Stimulated activated CD4-positive, alpha-beta T cell treated with anti-CD3 and anti-CD28 coated beads, Interleukin-15, amount 100 ng/mL, for 24 hours (primary cell): ENCODE results near the gene ANKRD29.

ENCODE experiments used
- DNase-seq: peaks from one replicate; pipeline ENCODE4 v3.0.0-alpha.2; 2020

Gene ANKRD29, protein sequence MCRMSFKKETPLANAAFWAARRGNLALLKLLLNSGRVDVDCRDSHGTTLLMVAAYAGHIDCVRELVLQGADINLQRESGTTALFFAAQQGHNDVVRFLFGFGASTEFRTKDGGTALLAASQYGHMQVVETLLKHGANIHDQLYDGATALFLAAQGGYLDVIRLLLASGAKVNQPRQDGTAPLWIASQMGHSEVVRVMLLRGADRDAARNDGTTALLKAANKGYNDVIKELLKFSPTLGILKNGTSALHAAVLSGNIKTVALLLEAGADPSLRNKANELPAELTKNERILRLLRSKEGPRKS

DNA sequence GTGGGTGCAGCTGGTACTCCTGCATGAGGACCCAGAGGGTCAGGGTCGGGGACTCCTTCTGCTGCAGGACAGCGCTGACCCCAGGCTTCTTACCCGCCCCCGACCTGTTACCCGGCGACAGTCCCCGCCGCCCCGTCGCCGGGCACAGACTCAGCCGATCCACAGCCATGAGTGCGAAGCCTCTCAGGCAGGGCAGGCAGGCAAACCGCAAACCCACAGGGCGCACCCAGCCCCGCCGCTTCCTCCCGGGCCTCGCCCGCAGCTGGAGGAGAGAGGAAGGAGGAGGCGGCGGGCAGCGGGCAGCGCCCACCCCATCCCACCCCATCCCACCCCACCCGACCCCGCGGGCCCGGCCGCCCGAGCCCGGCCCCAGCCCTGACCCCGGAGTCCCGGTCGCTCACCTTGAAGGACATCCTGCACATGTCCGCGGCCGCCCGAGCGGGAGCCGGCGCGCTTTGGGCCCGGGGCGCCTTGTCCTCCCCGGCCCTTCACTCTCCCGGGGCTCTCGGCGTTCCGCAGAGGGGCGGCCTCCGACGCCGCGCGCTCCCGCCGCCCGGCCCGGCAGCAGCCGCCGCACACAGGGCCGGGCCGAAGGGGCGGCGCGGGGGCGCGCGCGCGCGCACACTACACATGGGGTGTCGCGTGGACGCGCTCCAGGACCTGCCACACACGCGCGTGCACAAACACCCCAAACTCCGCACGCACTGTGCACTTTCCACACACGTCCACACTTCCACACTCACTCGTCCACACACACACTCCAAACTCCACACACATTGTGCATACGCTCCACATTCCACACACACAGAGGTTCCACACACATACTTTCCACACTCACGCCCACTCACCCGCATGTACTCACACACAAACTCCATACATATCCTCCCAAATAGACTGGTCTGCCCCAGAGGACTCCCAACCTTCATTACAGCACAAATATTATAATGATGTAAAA, at the start of gene ANKRD29:
ANKRD29 (minus strand) TSS at position 603 of the 955 bp plus-strand sequence; CDS start at position 422, 181 bp downstream.
- peak; percentile 69 for DNase-seq

DNA sequence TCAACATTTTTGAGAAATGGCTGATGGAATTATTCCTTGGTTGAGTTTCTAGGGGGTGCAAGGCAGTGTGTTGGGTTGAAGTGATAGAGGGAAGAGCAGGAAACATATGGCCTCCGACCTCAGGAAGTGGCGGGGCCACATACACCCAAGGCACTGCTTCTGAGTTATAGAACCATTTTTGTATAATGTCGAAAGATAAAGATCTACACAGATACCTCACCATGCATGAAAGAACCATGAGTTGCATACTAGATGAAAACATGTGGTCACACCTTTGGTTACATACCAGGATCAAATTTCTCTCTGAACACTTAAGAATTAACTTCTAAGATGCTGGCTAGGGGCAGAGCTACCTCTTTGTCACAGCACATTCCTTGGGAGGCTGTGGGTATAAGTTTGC, 49.7 kb upstream of the ANKRD29 start:
- no peak for DNase-seq

DNA sequence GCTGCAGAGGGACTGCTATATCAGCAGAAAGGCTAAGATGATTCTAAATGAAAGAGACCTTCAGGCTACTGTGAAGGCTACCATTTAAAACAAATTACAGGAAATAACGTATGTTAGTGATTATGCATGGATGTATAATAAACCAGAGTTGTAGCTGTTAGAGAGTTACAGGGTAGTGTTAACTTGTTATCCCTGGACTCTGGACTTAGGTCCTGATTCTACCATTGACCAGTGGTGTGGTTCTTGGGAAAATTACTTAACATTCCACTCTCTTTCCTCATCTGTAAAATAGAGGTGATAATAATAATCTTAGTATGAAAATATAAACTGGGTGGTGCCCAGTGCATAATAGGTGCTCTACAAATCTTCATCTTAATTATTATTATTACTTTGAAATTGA, 48.7 kb upstream of the ANKRD29 start:
- no peak for DNase-seq

DNA sequence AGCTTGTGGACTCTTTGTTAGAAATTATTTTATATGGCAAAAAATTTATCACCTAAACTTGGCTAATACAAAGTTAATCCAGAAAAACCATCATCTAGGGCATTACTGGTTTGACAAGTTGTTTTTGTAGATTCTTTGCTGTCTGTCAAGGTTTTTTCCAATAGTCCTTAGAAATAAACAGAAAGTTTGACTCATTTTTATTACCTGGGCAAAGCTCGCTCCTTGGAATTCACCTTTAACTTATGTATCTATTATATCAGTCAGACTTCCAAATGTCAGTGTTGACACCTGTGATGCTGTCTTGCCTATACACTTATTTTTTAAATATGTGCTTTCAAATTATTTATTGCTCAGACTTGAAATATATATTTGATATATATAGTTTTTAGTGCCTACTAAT, 48.2 kb upstream of the ANKRD29 start:
- DNase-seq, result no peak

DNA sequence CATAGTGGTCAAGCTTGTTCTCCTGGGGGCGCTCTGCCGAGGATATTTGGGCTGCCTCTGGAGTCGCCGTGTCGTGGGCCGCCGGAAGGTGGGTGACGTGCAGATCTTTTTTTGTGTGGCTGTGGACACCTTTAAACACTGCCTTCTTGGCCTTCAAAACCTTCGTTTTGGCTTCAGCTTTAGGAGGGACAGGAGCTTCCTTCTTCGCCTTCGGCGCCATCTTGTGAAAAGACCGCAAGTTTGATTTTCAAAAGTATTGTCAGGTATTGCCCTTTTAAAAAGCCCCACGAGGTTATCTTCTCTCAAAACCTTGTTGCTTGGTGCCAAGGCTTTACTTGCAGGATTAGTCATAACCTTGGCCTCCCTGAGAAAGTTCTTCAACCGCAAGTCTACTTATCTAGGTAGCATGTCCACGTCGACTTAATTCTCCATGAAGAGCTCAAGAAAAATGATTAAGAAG, 47.4 kb upstream of the ANKRD29 start:
- no peak for DNase-seq

DNA sequence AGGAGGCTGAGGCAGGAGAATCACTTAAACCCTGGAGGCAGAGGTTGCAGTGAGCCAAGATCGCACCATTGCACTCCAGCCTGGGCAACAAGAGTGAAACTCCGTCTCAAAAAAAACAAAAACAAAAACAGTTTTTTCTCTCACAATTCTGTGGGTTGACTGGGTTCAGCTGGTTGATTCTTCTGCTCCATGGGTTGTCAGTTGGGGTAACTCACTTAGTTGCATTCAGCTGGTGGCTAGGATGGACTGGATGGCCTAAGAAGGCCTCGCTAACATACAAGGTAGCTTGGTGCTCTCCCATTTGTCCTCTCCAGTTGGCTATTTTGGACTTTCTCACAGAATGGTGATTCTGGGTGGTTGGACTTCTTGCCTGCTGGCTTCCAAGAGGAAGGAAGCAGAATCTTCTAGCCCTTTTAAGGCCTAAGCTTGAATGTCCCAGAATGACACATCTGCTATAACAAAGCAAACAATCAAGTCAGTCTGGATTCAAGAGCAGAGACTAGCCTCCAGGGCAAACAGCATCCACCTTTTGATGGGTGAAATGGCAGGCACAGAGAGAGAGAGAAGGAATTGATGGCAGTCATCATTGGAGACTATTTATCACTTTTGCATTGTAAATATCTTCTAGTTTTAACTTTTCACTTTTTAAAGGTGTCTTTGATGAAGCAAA, 44.4 kb upstream of the ANKRD29 start:
- no peak for DNase-seq

DNA sequence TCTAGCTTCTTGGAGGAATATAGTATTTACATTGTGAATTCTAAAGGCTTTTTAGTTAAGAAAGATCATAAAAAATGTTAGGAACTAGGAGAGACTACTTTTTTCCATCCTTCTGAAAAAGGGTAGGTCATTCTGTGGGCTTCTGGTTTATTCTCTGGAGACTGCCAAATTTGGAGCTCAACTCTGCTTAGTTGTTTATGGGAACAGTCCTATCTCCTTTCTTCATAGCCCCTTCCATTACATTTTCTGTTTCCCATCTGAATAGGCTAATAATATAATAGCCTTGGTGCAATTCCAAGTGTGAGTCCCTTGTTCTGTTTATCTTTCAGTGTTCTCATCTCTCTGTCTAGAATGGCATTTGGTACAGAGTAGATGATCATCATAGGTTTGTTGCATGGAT, 42.1 kb upstream of the ANKRD29 start:
- no peak for DNase-seq

DNA sequence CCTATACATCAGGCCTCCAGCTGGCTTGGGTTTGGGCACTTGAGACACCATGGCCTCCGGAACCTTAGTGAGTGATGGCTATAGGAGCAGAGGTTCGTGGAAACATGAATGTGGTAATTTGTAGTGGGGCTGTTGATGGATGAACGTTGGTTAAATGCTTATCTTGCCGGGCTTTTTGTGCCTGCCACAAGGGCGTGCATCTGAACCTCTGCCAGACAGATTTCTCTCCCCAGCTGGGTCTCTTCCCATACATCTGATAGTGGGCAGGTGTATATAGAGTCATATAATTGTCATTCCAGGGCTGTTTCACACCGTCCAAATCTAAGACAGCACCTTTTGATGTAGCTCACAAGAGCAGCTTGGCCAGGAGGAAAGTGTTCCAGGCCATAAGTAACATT, 41.3 kb upstream of the ANKRD29 start:
- no peak for DNase-seq

DNA sequence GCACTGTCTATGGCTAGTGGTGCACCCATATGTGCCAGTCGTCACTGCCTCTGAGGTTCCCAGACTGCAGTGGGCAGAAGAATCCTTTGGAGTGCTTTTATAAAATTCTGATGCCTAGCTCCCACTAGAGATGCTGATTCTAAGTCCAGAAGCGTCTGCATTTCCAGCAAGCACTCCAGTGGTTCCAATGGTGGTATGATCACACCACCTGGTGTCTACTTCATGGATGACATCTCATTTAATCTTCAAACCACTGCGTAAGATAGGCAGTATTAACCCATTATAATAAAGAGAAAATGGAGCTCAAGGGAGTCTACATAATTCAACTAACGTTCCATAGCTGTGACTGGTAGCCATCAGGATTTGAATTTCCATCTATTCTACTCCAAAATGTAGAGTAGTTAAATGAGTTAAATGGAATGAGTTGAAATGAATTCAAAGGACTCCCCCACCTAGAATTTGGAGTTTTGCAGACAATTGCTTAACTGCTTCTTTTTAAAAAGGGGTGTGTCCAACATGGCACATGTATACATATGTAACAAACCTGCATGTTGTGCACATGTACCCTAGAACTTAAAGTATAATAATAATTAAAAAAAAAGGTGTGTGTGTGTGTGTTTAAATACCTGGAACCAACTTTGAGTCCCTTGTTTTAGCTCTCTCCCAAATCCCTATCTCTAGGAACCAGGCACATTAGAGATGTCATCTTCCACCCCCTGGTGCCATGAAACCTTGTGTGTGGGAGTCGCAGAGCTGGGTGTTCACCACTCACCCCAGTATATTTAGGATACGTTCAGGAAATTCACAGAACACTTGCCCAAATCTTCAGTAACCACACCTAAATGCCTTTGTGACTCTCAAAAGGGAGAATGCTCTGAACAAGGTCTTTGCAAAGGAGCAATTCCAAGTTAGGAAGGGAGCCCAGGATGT, 40.6 kb upstream of the ANKRD29 start:
- DNase-seq, result peak; percentile 12

DNA sequence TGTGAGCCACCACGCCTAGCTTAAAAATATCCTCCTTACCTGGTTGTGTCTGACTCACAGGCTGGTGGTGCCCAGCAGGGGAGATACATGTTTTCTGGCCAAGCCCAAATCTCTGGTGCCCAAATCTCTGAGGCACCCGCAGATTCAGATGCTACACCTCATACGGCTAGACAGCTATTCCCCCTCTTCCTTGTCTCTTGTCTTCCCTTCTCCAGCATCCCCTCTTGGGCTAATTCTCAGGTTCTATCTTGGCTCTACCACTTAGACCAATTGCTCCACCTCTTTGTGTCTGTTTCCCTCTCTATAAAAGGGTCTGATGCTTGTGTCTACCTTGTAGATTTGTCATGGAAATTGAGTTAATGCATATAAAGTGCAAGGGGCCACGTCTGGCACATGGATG, 39.9 kb upstream of the ANKRD29 start:
- no peak for DNase-seq

DNA sequence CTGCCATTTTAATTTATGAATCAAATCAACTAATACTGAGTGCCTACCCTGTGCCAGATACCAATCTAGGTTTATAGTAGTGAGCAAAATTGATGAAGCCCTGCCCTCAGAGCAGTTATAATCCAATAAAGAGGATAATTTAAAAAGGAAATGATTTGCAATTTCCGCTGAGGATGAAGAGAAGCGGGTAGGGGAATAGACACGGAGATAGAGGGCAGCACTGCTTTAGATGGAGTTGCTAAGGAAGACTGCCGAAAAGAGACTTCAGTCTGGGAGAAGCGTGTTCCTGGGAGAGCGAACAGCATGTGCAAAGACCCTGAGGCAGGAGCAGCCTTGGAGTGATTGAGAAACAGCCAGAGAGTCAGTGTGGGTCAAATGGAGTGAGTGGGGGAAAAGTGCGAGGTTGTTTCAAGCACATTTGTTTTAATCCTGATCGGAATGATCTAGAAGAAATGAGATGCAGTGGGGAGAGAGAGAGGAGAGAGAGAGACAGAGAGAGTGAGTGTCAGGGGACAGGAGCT, 38.9 kb upstream of the ANKRD29 start:
- no peak for DNase-seq

DNA sequence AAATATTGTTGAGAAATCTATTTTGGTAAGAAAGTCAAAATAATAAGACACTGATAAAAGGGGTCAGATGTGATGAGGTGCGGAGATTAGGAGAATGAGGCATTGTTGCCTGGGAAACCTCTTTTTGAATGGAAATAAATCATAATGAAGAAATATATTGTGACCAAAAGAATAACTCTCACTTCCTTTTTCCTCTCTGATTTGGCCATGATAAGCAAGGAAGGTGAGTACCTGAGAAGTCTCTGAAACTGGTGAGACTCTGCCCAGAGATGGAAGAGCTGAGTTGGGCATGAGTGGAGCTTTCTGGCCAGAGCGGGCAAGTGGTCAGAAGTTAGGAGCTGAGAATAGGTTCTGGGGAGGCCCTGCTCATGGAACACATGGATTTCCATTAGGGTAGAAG, 38.3 kb upstream of the ANKRD29 start:
- DNase-seq, result no peak

DNA sequence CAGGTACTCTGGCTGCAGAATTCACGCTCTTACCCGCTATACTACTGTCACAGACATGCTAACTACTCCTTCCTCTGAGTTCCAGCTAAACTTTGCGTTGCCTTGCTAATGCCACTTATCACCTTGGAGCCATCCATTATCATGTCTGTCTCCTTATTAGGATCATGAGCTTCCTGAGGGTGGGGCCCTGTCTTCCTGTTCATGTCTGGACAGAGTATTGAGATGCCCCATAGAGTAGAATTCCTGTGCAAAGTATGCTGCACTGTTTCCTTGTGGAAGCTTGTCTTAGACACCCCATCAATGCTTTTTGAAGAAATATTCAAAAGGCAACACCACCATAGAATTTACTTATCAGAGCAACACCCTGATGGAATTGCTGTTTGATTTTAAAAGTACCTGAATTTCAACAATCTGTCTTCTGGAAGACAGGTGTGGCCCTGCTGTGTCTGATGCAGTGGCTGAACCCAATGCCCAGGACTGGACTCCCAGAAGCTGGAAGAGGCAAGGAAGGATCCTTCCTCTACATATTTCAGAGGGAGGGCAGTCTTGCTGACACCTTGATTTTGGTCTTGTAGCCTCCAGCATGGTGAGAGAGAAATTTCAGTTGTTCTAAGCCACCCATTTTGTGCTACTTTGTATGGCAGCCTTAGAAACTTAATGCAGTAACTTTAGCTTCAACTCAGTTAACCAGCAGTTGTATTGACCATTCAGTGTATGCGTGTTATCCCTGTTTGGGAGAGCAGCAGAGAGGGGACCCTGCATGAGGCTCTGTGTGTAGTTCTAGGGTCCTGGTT, 32.1 kb upstream of the ANKRD29 start:
- DNase-seq, result no peak

DNA sequence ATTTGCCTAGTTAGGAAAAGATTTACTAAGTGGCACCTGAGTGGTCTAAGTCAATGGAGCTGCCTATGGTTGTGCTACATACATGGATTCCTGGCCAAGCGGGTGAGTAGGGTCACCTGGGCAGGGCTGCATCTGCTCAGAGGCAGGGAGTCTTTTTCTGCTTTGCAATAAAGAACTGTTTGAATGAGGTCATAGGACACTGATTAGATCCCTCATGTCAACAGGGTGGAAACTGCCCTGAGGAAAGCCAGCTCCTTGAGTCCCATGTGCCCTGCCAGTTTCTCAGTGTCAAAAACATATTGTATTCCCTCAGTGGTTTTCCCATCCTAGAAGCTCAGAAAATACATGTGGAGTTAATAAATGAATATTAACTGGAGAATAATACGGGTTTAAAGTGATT, 31.1 kb upstream of the ANKRD29 start:
- no peak for DNase-seq

DNA sequence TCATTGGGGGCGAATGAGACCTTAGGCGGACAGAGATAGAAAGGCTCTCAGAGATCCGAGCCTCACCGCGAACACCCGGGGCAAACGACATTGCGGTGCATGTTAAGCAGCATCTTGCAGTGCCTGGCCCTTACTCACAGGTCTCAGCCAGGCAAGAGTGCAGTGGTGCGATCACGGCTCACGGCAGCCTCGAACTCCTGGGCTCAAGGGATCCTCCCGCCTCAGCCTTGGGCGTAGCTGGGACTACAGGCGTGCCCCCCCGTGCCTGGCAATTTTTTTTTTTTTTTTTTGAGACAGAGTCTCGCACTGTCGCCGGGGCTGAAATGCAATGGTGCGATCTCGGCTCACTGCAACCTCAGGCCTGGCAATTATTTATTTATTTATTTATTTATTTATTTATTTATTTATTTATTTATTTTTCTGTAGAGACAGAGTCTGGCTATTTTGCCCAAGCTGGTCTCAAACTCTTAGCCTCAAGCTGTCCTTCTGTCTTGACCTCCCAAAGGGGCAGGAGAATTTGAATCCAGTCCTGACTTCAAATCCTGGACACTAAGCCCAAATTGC, 27.9 kb upstream of the ANKRD29 start:
- DNase-seq, result no peak

DNA sequence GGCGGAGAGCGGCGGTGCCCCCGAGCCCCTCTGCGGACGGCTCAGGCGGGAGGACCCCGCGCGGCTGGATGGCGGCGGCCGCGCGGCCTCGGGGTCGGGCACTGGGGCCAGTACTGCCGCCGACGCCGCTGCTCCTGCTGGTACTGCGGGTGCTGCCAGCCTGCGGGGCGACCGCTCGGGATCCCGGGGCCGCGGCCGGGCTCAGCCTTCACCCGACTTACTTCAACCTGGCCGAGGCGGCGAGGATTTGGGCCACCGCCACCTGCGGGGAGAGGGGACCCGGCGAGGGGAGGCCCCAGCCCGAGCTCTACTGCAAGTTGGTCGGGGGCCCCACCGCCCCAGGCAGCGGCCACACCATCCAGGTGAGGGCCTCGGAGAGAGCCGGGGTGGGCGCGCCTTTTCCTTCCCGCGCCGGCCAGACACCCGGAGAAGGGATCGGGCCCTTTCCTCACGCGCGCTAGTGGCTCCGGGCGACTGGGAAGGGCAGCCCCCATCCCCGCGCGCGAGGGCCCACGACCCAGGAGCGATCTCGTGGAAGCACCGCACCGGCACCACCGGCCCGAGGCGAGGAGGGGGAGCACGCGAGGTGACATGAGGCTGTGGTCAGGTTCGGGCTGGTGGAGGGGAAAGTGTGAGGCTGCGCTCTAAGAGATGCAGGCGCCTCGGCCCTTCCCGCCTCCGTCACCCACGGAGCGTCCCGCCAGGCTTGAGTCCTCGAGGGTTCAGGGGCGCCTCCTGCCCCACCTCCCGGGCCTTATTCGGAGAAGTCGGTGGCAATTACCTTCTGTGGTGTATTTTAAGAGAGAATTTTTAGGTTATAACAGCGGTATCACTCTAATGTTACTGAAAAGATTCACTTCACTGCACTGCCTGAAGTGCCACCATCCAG, 27.1 kb upstream of the ANKRD29 start:
- DNase-seq, result peak; percentile 32

DNA sequence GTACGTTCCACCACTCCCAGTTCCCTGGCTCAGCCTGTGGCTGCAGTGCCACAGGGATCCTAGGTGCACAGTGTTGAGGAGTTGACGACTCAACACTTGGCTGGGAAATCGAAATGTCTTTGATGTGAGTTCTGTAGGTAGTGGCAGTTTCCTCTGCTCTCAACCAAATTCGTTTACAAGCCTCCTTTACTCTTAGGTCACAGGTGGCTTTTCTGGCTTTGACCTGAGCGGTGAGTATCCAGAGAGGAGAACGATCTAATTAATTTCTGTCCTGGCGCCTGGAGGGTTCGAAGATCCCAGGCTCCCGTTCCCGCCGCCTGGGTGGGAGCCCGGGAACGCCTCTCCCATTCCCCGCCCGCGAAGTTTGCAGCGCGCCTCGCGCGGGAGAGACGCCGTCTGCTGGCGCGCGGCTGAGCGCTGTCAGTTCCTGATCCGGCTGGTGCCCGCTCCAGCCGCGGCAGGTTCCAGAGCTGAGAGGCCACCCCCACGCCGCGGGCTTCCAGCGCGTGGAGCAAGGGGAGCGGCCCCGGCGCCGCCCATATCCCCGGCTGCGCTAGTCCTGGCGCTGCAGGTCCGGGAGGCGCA, 26.4 kb upstream of the ANKRD29 start, which contains the start of gene LAMA3:
LAMA3 (plus strand) TSS at position 423 of the 585 bp plus-strand sequence. CDS start 231 bp downstream, outside the sequence.
- DNase-seq, result peak; percentile 57

DNA sequence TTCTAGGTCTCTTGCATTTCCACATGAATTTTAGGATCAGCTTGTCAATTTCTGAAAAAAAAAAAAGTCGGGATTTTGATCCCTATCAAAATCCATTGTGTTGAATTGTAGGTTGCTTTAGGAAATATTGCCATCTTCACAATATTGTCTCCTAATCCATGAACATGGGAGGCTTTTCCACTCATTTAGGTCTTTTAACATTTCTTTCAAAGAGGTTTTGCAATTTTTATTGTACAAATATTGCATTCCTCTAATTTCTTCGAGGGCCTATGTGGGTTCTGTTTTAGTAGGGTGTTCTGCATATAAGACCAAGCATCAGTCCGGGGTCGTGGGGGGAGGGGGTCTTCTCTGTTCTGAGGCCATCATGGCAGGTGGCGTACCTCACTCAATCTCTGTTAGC, 25.8 kb upstream of the ANKRD29 start:
- no peak for DNase-seq

DNA sequence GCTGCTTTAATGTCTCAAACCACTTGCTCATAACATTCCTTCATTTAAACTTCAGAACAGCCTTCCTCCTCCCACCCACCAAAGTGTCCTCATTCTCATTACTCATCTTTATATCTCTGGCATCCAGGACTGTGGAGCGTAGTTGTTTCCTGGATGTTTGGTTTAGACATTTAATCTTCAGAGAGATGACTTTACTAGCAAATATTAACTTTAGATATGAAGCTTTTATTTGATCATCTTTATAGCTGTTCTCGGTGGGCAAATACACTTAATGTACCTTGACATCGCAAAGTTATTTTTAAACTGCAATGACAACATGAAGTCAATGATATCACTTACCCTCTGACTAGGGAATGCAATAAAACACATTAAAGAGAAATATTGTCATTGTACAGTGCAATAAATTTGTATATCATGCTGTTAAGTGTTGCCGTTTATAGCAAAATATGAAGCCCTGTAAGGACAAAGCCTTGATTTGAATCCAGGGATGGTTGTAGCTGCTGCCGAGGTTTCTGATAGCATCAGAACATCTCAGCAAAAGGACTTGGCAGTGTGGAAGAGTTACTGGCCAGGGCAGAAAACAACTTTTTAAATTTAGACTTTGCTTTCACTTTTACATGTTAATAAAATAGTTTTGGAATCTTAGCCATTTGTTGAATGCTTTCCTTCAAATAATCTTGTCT, 21.9 kb upstream of the ANKRD29 start:
- DNase-seq, result no peak
